ENCODE data around the gene CATSPERD. TPM values are rescaled to one million over a fixed set of nuclear protein-coding genes. Genes with fewer than 3 reads are reported as not detected.
"Not testable (repeated sequence)": the region's sequence is repeated elsewhere in the genome, so short reads cannot be mapped to it uniquely, and the experiment has no call there.

CATSPERD gene
- total RNA-seq, 1 experiment from 2014 or later, result not detected

DNA sequence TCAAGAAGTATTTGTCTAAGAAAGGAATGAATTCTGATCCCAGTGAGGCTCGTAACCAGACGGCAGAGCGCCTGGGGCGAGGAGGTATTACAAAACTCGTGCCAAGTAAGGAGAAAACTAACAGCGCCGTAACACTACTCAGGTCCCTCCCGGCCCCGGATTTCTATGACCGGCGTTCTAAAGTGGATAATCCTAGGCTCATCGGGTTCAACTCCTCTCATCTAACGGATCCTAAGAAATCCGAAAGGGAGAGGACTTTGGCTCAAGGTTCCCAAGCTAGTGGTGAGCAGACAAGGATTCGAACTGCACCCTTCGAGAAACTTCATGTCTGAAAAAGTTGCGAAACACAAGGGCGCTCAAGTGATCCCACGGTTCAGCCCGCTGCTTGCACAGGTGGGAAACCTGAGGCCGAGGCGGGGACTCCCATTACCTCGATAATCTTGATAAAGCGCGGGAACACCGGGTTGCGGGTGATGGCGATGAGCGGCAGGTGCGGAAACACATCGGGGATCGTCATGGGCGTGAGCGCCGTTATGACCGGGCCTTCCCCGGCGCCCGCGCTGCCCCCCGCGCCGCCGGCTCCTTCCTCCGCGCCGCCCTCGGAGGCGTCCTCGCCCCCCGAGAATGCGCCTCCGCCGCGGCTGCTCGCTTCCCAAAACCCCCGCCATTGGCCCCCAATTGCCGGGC, 1.0 kb upstream of the CATSPERD start:
- peak; percentile 20 for DNase-seq (ENCODE audit: low read depth)

DNA sequence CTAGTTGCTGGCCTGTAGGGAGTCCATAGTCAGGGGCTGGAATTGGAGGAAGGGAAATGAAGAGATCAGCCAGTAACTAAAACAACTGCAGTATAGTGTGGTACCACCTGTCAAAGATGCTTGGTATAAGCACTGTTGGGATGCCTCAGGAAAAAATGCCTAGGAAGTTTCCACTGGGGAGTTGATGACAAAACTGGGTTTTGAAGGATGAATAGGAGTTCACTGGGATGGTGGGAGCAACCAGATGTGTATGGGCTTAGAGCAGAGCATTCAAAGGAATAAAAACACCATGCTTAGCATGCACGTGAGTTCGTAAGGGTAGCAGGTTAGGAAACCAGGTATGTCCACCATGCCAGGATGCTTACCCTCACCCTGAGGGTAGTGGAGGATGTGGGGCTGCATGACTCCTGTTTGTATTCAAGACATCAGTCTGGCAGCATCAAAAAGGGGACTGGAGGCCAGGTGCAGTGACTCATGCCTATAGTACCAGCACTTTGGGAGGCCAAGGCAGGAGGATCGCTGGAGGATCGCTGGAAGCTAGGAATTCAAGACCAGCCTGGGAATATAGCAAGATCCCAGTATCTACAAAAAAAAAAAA, 7.1 kb downstream of the CATSPERD start:
- no peak for DNase-seq (ENCODE audit: low read depth)

DNA sequence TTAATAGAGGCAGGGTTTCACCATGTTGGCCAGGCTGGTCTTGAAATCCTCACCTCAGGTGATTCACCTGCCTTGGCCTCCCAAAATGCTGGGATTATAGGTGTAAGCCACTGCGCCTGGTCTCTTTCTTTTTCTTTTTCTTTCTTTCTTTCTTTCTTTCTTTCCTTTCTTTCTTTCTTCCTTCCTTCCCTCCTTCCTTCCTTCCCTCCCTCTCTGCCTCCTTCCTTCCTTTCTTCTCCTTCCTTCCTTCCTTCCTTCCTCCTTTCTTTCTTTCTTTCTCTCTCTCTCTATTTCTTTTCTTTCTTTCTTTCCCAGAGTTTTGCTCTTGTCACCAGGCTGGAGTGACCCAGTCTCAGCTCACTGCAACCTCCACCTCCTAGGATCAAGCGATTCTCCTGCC, 12.7 kb downstream of the CATSPERD start:
- DNase-seq (ENCODE audit: low read depth), result not testable (repeated sequence)

DNA sequence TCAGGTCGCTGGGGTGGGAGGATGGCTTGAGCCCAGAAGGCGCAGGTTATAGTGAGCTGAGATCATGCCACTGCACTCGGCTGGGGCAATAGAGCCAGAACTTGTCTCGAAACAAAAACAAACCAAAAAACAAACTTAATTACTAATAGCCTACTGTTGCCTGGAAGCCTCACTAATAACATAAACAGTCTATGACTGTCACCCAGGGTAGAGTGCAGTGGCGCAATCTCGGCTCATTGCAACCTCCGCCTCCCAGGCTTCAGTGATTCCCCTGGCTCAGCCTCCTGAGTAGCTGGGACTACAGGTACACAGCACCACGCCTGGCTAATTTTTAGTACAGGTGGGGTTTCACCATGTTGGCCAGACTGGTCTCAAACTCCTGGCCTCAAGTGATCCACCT, 18.0 kb downstream of the CATSPERD start:
- peak; percentile 21 for DNase-seq (ENCODE audit: low read depth)

DNA sequence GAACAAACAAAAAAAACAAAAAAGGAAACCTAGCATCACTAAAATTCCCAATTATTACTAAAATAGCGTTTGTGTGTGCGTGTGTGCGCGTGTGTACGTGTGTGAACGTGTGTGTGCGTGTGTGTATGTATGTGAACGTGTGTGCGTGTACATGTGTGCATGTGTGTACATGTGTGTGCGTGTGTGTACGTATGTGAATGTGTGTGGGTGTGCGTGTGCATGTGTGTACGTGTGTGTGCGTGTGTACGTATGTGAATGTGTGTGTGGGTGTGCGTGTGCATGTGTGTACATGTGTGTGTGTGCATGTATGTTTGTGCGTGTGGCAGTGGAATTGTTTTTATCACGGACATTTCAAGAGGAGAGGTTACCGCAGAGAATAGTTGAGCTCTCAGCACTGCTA, 21.6 kb downstream of the CATSPERD start:
- no peak for DNase-seq (ENCODE audit: low read depth)

DNA sequence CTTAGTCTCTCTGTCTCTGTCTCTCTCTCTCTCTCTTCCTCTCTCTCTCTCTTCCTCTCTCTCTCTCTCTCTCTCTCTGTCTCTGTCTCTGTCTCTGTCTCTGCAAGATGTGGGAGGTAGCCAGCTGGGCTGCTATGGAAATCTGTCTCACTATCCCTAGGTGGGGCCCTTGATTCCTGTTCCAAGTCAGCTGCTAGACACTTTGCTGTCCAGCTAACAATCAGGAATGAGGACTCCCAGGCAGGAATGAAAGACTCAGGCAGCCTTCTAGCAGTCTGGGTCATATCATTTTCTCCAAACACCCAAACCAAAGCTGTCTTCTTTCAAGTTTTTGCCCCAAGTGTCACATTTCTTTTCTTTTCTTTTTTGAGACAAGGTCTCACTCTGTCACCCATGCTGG, 23.2 kb downstream of the CATSPERD start:
- DNase-seq (ENCODE audit: low read depth), result no peak

DNA sequence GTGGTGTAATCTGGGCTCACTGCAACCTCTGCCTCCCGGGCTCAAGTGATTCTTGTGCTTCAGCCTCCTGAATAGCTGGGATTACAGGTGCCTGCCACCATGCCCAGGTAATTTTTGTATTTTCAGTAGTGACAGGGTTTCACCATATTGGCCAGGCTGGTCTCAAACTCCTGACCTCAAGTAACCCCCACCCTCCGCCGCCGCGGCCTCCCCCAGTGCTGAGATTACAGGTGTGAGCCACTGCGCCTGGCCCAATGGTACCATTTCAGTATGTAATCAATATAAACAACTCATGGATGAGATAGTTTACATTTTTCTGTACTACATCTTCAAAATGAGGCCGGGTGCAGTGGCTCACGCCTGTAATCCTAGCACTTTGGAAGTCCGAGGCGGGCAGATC, 24.6 kb downstream of the CATSPERD start:
- not testable (repeated sequence) for DNase-seq (ENCODE audit: low read depth)

DNA sequence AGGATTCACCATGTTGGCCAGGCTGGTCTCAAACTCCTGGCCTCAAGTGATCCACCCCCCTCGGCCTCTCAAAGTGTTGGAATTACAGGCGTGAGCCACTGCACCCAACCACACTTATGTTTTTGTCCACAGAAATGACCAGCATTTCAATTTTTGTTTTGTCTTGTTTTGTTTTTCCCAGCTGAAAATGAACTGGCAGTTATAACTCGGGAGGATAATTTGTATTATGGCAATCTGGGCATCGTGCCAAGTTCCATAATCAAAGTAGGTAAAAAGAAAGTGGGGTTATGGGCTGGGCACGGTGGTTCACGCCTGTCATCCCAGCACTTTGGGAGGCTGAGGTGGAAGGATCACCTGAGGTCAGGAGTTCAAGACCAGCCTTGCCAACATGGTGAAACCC, 28.5 kb downstream of the CATSPERD start:
- DNase-seq (ENCODE audit: low read depth), result not testable (repeated sequence)

DNA sequence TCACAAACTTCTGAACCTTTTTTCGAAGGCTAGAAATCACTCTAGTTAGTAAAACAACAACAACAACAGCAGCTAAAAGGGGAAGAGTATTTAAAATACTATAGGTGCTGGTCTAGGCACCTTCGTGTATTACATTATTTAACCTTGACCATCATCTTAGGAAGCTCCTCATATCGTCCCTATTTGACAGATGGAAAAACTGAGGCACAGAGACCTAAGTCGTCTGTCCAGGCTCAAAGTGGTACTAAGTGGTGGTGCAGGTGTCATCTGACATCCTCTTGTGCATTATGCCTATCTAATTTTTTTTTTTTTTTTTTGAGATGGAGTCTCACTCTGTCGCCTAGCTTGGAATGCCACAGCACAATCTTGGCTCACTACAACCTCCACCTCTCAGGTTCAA, 29.1 kb downstream of the CATSPERD start:
- no peak for DNase-seq (ENCODE audit: low read depth)

DNA sequence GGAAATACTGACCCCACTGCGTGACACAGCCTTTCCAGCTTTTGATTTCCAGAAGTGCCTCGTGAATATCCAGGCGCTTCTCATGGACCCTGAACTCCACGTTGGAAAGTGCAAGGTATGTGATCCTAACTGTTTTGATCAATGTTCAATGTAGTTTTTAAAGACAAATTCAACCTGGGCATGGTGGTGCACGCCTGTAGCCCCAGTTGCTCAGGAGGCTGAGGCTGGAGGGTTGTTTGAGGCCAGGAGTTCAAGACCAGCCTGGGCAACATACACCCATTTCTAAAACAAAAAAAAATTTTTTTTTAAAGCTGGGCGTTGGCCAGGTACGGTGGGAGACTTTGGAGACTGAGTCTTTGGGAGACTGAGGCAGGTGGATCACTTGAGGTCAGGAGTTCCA, 31.3 kb downstream of the CATSPERD start:
- DNase-seq (ENCODE audit: low read depth), result no peak

DNA sequence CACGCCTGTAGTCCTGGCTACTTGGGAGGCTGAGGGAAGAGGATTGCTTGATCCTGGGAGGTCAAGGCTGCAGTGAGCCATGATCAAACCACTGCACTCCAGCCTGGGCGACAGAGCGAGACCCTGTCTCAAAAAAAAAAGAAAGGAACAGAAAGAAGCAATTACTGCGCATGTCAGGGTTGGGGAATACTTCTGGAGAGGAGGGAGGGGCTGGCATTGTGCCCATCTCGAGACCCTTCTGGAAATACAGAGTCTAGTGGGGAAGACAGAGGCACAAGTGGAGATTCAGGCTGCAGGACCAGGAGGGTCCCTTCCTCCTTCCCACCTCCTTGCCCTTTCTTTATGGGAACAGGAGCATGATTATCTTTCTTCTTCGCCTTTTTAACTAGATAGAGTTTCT, 33.3 kb downstream of the CATSPERD start:
- DNase-seq (ENCODE audit: low read depth), result no peak

DNA sequence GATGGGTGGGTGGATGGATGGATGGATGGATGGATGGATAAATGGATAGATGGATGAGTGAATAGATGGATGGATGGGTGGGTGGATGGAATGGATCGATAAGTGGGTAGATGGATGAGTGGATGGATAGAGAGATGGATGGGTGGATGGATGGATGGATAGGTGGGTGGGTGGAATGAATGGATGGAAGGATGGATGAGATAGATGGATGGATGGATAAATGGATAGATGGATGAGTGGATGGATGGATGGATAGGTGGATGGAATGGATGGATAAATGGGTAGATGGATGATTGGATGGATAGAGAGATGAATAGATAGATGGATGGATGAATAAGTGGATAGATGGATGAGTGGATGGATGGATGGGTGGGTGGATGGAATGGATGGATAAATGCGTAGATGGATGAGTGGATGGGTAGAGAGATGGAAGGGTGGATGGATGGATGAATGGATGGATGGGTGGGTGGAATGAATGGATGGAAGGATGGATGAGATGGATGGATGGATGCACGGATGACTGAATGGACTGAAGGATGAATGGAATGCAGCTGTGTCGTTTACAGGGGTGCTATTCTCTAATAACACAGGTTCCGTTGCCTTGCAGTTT, 42.3 kb downstream of the CATSPERD start:
- DNase-seq (ENCODE audit: low read depth), result no peak

DNA sequence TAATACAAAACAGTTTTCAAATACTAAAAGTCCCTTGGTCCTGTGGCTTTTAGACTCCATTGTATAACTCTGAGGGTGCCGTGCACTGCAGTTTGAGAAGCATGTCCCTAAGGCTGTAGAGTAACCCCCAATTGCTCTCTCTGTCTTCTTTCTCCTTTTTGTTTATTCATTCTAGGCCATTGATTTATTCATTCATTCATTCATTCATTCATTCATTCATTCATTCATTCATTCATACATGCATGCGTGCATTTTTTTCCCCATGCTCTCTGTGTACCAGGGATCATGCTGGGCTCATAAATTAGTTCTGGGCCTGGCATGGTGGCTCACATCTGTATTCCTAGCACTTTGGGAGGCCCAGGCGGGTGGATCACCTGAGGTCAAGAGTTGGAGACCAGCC, 44.8 kb downstream of the CATSPERD start:
- DNase-seq (ENCODE audit: low read depth), result no peak

DNA sequence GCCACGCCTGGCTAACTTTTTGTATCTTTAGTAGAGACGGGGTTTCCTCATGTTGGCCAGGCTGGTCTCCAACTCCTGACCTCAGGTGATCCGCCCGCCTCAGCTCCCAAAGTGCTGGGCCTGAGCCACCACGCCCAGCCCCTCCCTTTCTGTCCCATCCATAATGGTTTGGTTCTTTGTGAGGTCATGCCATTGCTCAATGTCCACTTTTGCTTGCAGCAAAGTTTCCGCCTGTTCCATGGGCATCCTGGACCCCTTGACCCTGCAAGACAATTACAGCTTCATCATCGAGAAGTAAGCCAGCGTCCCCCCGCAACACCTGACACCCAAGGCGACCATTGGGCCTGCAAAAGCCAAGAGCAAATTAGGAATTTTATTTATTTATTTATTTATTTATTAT, 47.5 kb downstream of the CATSPERD start:
- no peak for DNase-seq (ENCODE audit: low read depth)

DNA sequence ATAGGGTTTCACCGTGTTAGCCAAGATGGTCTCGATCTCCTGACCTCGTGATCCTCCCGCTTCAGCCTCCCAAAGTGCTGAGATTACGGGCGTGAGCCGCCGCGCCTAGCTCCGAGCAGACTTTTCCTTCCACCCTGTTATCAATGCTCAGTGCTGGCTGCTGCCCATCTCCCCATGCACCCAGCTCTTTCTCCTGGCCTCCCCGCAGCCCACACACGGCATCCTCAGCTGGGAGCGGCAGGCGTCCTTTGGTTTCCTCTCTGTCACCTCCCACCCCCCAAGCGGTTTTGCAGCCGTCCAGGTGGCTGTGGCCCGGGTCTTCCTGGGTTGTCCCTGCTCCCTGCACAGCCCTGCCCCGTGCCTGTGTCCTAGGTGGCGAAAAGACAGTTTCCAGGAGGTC, 52.0 kb downstream of the CATSPERD start:
- DNase-seq (ENCODE audit: low read depth), result no peak

DNA sequence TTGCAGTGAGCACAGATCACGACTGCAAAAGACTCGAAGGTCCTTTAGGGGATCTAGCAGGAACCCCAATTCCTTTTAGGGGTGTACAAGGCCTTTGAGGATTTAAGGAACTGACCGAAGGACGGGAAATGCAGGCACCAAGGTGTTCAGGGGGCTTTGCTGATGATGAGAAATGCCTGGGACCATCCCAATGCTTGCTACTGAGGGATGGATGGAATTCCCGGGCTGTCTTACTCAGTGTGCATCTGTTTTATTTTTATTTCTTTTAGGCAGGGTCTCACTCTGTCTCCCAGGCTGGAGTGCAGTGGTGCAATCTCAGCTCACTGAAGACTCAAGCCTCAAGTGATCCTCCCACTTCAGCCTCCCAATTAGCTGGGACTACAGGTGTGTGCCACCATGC, 52.8 kb downstream of the CATSPERD start:
- no peak for DNase-seq (ENCODE audit: low read depth)

DNA sequence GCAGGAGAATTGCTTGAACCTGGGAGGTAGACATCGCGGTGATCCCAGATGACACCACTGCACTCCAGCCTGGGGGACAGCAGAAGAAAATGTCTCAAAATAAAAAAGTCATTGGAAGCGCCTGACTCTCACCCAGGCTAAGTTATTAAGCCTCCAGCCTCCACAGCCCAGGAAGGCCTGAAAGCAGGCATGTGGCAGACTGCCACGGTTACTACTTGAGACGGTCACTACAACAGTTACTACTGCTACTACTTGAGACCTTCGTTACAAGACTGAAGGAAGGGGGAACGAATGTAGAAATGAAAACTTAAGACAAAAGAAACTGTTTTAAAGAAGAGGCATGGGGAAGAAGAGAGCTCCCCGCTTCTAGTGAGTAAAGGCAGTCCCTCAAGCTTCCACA, 54.5 kb downstream of the CATSPERD start:
- no peak for DNase-seq (ENCODE audit: low read depth)

DNA sequence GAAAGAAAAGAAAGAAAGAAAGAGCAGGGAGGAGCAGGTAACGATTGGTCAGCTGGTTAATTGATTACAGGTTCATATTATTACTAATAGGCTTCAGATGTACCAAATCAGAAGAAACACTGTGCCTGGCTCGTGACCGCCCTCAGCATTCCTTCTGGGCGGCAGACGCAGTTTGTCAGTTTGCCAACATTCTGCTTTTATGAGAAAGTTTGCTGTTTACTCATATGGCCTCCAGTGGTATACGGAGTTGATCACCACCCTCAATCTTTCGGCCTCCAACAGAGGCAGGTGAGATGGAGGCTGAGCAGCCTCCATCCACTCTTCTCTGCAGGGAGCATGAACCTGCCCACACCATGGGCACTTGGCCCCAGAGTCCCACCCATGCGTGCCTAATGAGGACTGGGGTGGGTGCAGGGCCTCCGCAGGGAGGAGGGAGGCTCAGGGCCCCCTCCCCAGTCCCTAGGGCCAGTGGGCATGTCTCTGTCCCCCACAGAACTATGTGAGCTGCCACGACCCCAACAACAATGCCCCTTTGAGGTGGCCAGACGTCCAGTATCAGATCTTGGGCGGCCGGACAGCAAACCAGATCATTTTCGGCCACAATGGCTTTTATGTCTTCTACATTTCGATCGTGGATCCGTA, 55.4 kb downstream of the CATSPERD start:
- DNase-seq (ENCODE audit: low read depth), result no peak

DNA sequence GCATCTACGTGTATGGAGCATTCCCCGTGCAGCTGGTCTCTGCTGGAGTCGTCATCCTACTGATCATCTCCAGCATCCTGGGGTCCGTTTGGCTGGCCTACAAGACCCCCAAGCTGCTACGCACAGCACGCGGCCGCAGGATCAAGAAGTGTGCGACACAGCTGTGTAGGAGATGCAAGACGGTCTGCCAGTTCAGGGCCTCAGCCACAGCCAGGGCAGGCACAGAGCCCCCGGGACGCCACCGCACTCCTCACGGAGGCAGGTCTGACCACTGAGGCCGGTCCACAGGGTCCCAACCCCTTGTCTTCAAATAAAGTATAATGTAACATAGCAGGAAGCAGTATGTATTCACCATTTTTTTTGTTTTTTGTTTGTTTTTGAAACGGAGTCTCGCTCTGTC, 58.0 kb downstream of the CATSPERD start:
- DNase-seq (ENCODE audit: low read depth), result no peak

DNA sequence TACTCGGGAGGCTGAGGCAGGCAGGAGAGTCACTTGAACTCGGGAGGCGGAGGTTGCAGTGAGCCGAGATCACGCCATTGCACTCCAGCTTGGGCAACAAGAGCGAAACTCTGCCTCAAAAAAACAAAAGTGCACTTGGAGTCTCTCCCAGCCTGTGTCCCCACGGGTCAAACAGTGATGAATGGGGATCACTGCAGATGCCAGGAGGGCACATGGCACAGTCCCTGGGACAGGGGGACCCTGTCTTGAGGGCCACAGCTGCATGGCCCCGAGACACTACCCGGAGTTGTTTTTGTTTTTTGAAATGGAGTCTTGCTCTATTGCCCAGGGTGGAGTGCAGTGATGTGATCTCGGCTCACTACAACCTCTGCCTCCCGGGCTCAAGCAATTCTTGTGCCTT, 60.5 kb downstream of the CATSPERD start:
- not testable (repeated sequence) for DNase-seq (ENCODE audit: low read depth)

DNA sequence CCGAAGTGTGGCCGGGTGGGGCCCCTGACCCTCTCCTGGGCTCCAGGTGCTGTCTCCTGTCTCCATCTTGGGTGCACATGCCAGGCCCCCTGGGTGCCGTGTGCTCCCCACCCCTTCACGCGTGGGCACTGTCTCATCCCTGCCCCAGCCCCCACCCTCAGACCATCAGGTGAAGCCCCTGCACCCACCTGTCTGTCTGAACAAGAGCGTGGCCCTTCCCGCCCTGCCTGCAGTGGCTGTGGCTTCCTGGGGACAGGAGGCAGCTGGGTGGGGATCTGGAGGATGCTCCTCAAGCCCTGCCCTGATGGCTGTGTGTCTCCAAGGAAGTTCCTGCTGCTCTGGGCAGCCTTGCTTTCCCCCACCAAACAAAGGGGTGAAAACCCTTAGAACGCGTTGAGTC, 61.9 kb downstream of the CATSPERD start:
- no peak for DNase-seq (ENCODE audit: low read depth)

DNA sequence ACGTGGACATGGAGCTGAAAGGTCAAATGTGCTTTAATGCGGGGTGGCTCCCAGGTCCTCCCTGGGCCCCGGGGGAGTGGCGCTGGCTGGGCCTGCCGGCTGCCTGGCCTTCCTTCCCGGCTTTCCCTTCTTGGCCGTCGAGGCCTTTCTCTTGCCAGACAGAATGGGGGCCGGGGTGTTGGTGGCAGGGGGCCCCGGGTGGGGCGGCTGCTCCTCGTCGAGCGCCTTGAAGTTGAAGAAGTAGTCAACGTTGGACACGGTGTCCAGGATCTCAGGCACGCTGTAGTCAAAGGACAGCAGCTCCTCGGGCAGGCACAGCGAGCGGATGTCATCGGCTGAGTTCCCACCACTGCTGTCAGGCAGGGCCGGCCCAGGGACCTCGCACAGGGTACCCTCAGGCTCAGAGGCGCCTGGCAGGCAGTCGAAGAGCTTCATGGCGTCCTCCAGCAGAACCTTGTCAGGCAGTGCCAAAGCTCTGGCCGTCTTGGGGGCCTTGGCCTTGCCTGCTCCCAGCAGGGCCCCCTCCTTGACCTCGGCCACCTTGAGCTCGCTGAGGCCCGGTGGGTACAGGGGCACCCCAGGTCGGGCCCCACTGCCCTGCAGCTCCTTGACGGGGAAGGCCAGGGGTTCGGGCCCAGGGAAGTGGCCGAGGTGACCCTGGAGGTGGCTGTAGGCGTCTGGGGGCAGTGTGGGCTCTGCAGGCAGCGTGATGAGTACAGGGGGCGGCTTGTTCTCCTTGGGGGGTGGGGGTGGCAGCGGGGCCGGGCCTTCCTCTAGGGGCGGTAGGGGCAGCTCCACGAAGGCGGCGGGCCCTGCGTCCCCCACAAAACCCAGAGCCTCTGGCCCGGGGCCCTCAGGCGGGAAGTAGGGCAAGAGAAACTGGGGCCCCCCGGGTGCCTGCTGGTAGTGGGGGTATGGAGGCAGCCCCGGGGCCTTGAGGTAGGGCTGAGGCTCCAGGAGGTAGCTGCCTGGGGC, 62.8 kb downstream of the CATSPERD start:
- no peak for DNase-seq (ENCODE audit: low read depth)

Measured in Daoy (cell line).